ENCODE results near the gene DMRTB1. TPM values are rescaled to one million over a fixed set of nuclear protein-coding genes. Genes with fewer than 3 reads are reported as not detected.

DMRTB1 gene
- total and polyA plus RNA-seq, 9 of the 15 experiments (the other 6 are each of a cell fraction or from before 2014, with no cell fraction given), result 0.06 to 0.35 (median 0.13) TPM; not detected in 3

DNA sequence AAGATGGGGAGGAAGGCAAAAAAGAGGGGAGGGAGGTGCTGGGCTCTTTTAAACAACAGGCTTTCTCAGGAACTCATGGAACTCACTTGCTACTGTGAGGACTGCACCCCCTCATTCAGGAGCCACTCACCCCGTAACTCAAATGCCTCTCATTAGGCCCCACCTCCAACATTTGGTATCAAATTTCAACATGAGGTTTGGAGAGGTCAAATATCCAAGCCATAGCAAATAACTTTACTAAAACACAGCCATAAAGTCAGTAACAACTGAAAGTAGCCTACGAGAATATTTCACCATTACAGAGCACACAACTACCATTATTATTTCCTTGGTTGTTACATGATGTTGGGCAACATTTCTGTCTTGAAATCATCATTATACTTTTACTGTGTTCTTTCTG is 13.1 kb upstream of the DMRTB1 start:
- H3K27me3 ChIP-seq (ENCODE audit: control insufficient read depth in 2 of 2, insufficient read depth in 2 of 2, low read length in 2 of 2), result peaks cover 0 to 2% of the 10 kb centered on the region in 2 experiments; a peak in 1 of 5 replicates
- DNase-seq (ENCODE audit: extremely low read depth in 1 of 4, low spot score in 3 of 4) (no peak), ATAC-seq (no peak), FAIRE-seq (no peak)
- no TSS peak for BruUV-seq (replicated peaks)
- no peak overlapping the region for H3K4me3 ChIP-seq
- no peak overlapping the region for H3K9ac ChIP-seq (ENCODE audit: insufficient read depth in 1 of 2, low read depth in 2 of 2, low read length in 2 of 2)
- ChIA-PET CTCF (ENCODE audit: low intra/inter-chr PET ratio) (no interaction called here), POLR2A (no interaction called here)
- no peaks in the 10 kb centered on the region for H3K79me2 ChIP-seq (ENCODE audit: control insufficient read depth, insufficient read depth, low read length)
- no peak overlapping the region for H3K27ac ChIP-seq (ENCODE audit: extremely low read depth, low read depth, low read length)
- no peaks in the 10 kb centered on the region for H4K20me1 ChIP-seq (replicated peaks; ENCODE audit: control insufficient read depth, insufficient read depth, low read length)
- H3K4me2 ChIP-seq (ENCODE audit: insufficient read depth, low read length), result no peak overlapping the region
- H3K4me1 ChIP-seq (replicated peaks in 1 of 2; ENCODE audit: control insufficient read depth in 2 of 2, insufficient read depth in 2 of 2, low read length in 2 of 2), result peaks cover 0 to 5% of the 10 kb centered on the region in 2 experiments; a peak in 2 of 5 replicates
- WGBS (ENCODE audit: insufficient coverage, low coverage, missing lambda C conversion rate), result 0% methylated on average over 2 of the region's 2 CpGs
- in situ Hi-C loops (cut with MboI) (no loop called here), intact Hi-C loops (cut with micrococcal nuclease) (no loop called here)
- H3K9me1 ChIP-seq (ENCODE audit: control insufficient read depth, insufficient read depth, low read length), result no peaks in the 10 kb centered on the region
- H2AFZ ChIP-seq (ENCODE audit: low read depth, low read length), result no peak overlapping the region
- H3K9me3 ChIP-seq (replicated peaks; ENCODE audit: control insufficient read depth, insufficient read depth, low read depth, low read length), result no peaks in the 10 kb centered on the region
- H3K36me3 ChIP-seq (ENCODE audit: control insufficient read depth, insufficient read depth, low read length), result no peaks in the 10 kb centered on the region
- no peak for TF ChIP-seq MAFK (IDR thresholded peaks at IDR 0.05; ENCODE audit: low read length)
- TF ChIP-seq TCF7 (IDR thresholded peaks at IDR 0.05; ENCODE audit: borderline replicate concordance), result no peak
- TF ChIP-seq BRD4 (IDR thresholded peaks at IDR 0.05), result no peak
- no peak for TF ChIP-seq ZNF695 (CRISPR knock-in tag; IDR thresholded peaks at IDR 0.05)
- no peak for TF ChIP-seq XRCC5 (IDR thresholded peaks at IDR 0.05; ENCODE audit: low read depth, low read length)
- TF ChIP-seq ZNF589 (CRISPR knock-in tag; IDR thresholded peaks at IDR 0.05; ENCODE audit: low read depth), result no peak
- TF ChIP-seq, protein P1, sequence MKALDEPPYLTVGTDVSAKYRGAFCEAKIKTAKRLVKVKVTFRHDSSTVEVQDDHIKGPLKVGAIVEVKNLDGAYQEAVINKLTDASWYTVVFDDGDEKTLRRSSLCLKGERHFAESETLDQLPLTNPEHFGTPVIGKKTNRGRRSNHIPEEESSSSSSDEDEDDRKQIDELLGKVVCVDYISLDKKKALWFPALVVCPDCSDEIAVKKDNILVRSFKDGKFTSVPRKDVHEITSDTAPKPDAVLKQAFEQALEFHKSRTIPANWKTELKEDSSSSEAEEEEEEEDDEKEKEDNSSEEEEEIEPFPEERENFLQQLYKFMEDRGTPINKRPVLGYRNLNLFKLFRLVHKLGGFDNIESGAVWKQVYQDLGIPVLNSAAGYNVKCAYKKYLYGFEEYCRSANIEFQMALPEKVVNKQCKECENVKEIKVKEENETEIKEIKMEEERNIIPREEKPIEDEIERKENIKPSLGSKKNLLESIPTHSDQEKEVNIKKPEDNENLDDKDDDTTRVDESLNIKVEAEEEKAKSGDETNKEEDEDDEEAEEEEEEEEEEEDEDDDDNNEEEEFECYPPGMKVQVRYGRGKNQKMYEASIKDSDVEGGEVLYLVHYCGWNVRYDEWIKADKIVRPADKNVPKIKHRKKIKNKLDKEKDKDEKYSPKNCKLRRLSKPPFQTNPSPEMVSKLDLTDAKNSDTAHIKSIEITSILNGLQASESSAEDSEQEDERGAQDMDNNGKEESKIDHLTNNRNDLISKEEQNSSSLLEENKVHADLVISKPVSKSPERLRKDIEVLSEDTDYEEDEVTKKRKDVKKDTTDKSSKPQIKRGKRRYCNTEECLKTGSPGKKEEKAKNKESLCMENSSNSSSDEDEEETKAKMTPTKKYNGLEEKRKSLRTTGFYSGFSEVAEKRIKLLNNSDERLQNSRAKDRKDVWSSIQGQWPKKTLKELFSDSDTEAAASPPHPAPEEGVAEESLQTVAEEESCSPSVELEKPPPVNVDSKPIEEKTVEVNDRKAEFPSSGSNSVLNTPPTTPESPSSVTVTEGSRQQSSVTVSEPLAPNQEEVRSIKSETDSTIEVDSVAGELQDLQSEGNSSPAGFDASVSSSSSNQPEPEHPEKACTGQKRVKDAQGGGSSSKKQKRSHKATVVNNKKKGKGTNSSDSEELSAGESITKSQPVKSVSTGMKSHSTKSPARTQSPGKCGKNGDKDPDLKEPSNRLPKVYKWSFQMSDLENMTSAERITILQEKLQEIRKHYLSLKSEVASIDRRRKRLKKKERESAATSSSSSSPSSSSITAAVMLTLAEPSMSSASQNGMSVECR (CRISPR knock-in tag; IDR thresholded peaks at IDR 0.05), result no peak
- no peak for TF ChIP-seq NFATC3 (IDR thresholded peaks at IDR 0.05)
- TF ChIP-seq FOSL1 (tag; conservative IDR thresholded peaks at IDR 0.05), result no peak
- TF ChIP-seq ASH1L (IDR thresholded peaks at IDR 0.05; ENCODE audit: borderline replicate concordance, low read depth, partially characterized antibody), result no peak
- TF ChIP-seq ZNF224 (CRISPR knock-in tag; IDR thresholded peaks at IDR 0.05), result no peak
- TF ChIP-seq JUNB (CRISPR knock-in tag; conservative IDR thresholded peaks at IDR 0.05), result no peak
- TF ChIP-seq, protein P2, sequence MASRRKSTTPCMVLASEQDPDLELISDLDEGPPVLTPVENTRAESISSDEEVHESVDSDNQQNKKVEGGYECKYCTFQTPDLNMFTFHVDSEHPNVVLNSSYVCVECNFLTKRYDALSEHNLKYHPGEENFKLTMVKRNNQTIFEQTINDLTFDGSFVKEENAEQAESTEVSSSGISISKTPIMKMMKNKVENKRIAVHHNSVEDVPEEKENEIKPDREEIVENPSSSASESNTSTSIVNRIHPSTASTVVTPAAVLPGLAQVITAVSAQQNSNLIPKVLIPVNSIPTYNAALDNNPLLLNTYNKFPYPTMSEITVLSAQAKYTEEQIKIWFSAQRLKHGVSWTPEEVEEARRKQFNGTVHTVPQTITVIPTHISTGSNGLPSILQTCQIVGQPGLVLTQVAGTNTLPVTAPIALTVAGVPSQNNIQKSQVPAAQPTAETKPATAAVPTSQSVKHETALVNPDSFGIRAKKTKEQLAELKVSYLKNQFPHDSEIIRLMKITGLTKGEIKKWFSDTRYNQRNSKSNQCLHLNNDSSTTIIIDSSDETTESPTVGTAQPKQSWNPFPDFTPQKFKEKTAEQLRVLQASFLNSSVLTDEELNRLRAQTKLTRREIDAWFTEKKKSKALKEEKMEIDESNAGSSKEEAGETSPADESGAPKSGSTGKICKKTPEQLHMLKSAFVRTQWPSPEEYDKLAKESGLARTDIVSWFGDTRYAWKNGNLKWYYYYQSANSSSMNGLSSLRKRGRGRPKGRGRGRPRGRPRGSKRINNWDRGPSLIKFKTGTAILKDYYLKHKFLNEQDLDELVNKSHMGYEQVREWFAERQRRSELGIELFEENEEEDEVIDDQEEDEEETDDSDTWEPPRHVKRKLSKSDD (conservative IDR thresholded peaks at IDR 0.05; ENCODE audit: low read length), result no peak
- TF ChIP-seq NR3C1 (CRISPR knock-in tag; IDR thresholded peaks at IDR 0.05), result no peak
- TF ChIP-seq POLR2H (tag; IDR thresholded peaks at IDR 0.05; ENCODE audit: low read depth), result no peak
- TF ChIP-seq SMARCA4 (IDR thresholded peaks at IDR 0.05), result no peak

Measured in K562 (cell line).